Smooth muscle cell of the brain vasculature (primary cell): ENCODE measurements around the gene GSK3A.

ENCODE experiments used
- DNase-seq: peaks from one replicate; pipeline ENCODE4 v3.0.0-alpha.2; 2012; ENCODE audit warnings: low read depth, low spot score

The GSK3A gene

DNA sequence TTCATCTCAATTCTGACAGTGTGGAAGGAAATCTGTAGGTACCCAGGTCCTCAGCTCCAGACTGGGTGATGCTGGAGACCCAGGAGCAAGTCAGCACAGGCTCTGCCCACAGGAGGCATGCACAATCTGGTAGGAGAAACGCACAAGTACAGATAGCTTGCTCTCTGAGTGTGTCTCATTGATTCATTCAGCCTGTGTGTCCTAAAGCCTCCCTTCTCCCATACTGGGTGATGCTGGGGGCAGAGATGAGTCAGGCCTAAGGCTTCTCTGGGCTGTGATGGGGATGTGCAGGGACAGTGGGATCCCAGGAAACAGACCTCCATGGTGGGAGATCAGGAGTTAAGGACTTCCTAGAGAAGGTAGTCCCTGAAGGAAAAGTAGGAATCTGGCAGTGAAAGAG is 15.5 kb downstream of the GSK3A start:
- no peak for DNase-seq

DNA sequence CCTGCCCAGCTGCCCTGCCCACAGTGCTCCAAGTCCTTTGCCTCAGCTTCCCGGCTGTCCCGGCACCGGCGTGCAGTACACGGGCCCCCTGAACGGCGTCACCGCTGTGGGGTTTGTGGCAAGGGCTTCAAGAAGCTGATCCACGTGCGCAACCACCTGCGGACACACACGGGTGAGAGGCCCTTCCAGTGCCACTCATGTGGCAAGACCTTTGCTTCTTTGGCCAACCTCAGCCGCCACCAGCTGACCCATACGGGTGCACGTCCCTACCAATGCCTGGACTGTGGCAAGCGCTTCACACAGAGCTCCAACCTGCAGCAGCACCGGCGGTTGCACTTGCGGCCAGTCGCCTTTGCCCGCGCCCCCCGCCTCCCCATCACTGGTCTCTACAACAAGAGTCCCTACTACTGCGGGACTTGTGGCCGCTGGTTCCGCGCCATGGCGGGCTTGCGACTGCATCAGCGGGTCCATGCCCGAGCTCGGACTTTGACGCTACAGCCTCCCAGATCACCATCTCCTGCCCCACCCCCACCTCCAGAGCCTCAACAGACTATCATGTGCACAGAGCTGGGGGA is 16.6 kb downstream of the GSK3A start:
- no peak for DNase-seq

DNA sequence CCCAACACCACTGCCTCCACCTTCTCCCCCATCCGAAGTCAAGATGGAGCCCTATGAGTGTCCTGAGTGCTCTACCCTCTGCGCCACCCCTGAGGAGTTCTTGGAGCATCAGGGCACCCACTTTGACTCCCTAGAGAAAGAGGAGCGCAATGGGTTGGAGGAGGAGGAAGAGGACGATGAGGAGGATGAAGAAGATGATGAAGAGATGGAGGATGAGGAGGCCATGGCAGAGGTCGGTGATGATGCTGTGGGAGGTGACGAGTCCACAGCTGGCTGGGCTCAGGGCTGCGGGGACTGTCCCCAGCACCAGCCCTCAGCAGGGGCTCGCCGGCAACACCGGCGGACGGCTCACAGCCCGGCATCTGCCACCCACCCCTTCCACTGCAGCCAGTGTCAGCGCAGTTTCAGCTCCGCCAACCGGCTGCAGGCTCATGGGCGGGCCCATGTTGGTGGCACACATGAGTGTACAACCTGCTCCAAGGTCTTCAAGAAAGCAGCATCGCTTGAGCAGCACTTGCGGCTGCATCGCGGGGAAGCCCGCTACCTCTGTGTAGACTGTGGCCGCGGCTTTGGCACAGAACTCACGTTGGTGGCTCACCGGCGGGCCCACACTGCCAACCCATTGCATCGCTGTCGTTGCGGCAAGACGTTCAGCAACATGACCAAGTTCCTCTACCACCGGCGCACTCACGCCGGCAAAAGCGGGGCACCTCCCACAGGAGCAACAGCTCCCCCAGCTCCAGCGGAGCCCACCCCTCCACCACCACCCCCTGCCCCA is 17.3 kb downstream of the GSK3A start:
- DNase-seq = no peak

GRCh38 chr19:42220751-42221097 is 21.7 kb downstream of the GSK3A start:
- no peak for DNase-seq

DNA sequence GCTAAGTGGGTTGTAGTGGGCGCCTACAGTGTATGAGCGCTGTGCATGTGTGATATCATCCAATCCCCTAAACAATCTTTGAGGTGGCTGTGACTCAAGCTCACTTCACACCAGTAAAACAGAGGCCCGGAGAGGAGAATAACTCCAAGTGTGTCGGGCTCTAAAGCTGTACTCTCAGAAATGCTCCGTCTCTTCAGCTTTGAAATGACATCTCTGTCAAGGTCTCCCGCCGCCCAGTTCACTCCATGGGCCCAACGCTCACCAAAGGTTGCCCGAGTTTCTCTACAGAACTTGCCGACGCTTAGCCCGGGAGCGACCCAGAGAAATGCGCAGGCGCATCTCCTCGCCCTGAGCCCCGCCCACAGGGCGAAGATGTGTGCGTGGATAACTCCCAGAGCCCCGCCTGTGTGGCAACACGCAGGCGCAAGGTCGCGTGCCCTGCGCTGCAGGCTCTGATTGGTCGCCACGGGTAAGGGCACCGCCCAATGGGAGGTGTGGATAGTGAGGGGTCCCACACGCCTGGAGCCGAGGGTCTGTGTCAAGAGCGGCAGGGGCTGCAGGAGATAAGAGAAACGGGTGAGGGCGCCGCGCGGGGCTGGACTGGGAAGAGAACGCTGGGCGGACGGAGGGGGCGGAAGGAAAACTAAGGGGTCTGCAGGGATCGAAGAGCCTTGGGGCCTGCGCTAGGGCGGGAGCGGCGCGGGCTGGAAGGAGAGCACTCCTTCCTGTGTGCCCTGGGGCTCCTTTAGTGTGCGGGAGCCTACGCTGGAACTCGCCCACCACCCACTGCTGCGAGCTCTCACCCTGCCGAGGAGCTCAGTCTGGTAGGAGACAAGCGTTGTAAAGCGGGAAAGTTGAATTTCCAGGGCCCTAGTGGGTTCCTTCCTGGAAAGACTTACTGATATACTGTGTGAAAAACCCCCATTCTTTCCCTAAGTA is 22.3 kb downstream of the GSK3A start, which contains the start of gene ZNF526:
TSS of gene ZNF526 (plus strand) at position 501 of the 939 bp plus-strand sequence. CDS start 4,092 bp downstream, outside the sequence.
- DNase-seq = peak; percentile 96

GRCh38 chr19:42217520-42218437 is 24.6 kb downstream of the GSK3A start, which contains the start of gene DEDD2:
TSS of gene DEDD2 (minus strand) at chr19:42217677. CDS start at chr19:42217007, 670 bp downstream.
- DNase-seq = peak; percentile 85

GRCh38 chr19:42216653-42217519 is 25.5 kb downstream of the GSK3A start:
- DNase-seq = peak; percentile 7

DNA sequence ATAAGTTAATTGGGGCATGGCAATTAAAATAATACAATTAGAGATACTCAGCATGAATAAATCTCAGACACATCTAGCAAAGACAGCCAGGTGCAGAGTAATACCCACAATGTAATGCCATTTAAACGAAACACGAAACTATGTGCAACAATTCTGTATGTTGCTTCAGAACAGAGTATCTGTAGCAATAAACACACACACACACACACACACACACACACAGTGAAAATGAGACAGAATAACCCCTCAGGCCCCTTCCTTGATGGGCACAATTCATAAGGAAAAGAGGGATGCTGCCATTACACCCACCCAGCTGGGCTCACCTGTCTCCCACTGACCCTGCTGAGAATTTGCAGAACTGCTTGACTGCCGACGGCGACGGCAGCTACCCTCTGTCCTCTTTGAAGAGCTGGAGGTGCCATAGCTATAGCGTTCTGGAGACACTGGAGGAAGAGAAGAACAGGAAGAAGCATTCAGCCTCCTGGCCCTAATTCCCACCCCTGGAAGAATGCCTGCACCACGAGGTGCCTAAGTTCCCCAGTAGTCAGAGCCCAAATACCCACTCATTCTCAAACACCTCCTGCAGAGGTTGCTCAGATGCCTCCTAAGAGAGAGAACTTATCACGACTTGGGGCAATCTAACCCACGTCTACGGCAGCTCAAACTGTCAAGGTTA is 27.5 kb downstream of the GSK3A start:
- no peak for DNase-seq

GRCh38 chr19:42212886-42213285 is 29.5 kb downstream of the GSK3A start:
- DNase-seq = no peak

DNA sequence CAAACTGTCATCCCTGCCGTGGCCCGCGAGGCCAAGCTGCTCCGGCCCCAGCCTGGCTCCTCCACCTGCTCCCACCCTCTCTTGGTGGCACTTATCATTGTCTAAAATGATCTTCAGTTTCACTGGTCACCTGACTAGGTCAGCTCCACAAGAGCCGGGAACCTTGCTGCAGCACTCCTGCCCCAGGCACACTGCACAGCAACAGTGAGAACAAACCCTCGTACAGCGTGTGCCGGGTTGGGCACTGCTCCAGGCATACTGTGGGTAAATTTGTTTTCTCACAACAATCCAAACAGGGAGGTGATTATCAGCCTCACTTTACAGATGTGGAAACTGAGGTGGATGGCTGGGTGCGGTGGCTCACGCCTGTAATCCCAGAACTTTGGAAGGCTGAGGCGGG is 33.8 kb downstream of the GSK3A start:
- DNase-seq = no peak

DNA sequence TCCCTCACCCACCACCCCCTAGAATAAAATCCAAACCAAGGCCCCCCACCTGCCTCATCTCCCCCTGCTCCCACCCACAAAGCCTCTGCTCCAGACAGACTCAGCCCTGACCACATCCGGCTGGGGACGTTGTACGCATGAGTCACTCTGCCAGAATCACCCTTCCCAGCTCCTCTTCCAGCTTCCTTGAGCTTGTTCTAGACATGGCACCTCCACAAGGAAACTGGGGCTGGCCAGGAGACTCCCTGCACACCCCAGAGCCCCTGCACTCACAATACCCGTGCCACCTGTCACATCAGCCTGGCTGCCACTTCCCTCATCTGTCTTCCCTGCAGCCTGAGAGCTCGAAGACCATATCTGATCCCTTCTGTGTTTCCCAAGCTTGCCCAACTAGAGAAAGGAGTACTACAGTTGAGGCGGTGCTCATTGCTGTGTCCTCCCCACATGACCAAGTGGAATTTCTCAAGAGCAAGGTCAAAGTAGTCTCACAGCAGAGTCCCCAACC is 34.6 kb downstream of the GSK3A start:
- DNase-seq = no peak

- no peak for DNase-seq
Measured at GRCh38 chr19:42206871-42207755, 35.3 kb downstream of the GSK3A start.

DNA sequence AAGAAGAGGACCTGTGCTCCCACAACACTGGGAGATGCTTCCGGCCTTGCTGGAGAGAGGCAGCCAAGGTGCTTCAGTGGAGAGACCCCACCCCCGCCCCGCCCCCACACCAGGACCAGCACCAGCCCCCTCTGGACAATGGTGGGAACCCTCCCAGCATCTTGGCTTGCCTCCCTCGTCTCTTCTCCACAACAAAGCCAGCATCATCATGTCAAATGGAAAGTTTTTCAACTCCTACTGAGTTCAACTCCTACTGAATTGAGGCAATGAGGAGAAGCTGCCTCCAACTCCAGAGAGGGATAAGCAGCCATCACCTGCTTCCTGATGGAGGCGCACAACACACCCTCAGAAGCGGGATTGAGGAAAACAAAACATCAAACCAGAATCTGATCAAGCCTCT is 37.7 kb downstream of the GSK3A start:
- DNase-seq = no peak

DNA sequence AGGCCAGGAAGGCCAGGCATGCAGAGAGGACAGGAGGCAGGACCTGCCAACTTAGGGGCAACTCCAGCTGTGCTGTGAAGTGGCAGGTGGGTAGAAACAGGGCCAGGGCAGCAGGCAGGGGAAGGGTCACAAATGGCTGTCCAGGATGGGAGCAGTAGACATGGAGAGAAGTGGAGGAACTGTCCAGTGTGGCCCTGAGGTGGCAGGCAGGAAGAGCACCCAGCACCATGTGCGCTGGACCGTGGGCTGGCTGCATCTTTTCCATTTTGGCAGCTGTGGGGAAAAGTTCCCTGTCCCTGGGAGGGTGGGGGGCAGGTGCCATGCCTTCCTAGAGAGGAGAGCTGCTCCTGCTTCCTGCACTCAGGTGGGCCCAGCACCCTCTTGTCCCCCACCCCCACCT is 38.7 kb downstream of the GSK3A start:
- no peak for DNase-seq

- DNase-seq = no peak
Measured at GRCh38 chr19:42202290-42202880, 40.0 kb downstream of the GSK3A start.

DNA sequence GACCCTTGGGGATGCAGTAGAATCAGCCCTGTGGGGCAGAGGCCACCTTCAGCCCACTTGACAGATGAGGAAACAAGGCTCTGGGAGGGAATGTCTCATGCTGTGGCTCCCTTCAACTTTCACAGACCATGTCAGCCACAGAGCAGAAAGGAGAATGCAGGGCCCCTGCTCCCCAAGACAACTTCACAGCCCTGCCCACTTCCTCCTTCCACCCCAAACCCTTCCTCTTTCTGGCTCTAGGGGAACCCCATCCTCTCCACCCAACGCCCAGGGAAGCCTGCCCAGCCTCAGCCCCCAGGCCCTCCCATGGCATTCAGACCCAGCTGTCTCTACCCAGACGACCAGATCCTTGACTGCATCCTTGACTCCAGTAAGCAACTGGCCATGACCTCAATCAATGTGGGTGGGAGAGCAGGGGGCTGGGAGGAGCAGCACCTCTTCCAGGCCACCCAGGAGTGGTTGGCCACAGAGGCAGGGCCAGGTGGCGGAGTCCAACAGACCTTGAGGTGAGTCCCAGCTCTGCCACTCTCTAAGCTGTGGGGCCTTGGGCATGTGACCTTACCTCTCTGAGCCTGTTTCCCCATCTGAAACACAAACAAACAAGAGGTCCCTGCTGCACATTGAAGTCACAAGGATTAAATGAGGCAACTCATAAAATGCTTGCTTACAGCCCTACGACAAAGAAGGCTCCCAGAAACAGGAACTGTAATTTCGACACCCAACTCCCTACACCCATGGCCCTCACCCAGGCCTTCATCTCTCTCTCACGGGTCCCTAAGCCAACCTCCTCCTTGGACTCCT is 40.7 kb downstream of the GSK3A start:
- DNase-seq = no peak

DNA sequence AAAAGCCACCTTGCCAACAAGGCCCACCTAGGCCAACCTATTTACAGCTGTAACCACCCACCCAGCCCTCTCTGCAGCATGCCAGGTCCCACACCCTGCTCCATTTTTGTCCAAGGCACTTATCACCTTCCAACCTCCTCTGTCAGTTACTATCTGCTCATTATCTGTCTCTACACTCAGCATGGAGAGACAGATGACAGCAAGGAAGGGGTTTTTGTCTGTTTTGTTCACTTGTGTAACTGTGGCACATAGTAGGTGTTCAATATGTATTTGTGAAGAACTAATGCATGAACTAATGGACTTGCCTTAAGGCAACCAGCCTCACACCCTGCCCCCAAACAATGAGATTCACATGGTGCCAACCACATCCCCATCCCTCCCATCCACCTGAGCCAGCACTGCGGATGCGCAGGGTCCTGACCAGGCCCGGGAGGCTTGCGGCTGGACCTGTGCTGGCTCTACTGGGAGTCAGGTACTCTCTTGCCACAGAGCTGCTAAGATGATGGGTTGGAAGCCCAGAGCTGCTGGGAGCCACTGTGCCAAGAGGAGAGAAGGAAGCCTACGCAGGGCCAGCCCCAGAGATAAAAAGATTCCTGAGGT is 42.2 kb downstream of the GSK3A start:
- no peak for DNase-seq
